Measurements from ENCODE around the gene STK38. TPM values are rescaled to one million over a fixed set of nuclear protein-coding genes. Genes with fewer than 3 reads are reported as not detected.
"Not testable (repeated sequence)": the region's sequence is repeated elsewhere in the genome, so short reads cannot be mapped to it uniquely, and the experiment has no call there.

STK38 gene
- total and polyA plus RNA-seq, 2 donors: 35.4 to 43.6 TPM

GRCh38 chr6:36577301-36577700 is 30.0 kb upstream of the STK38 start:
- Histone ChIP-seq H3K4me3 (ENCODE audit: low read depth, low read length) (no peak overlapping the region), H3K4me1 (ENCODE audit: insufficient read depth) (no peaks in the 10 kb centered on the region), H3K36me3 (ENCODE audit: insufficient read depth) (no peaks in the 10 kb centered on the region), H3K27ac (ENCODE audit: low read depth) (no peak overlapping the region)
- no peak for DNase-seq (ENCODE audit: extremely low spot score)
- 21% methylated on average over 2 of the region's 2 CpGs for WGBS

DNA sequence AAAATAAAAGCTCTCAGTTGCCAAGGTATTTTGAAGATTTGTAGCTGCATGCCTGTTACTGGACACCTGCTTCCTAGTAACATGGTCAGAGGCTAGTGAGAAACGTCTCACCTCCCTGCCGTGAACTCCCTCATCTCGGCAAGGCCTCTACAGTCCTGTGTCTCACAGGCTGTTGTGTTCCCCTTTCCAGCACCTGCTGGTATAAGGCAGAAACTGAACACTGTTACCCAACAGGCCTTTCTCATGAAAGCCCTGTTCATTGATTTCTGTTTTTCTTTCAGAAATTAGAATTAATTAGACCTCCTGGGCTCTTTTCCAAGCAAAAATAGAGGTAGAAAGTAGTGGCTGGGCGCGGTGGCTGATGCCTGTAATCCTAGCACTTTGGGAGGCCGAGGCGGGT is 29.3 kb upstream of the STK38 start:
- H3K4me1 ChIP-seq (ENCODE audit: insufficient read depth): no peaks in the 10 kb centered on the region
- H3K4me3 ChIP-seq (ENCODE audit: low read depth, low read length): no peak overlapping the region
- no peak for DNase-seq (ENCODE audit: extremely low spot score)
- WGBS: 90% methylated on average over 7 of the region's 7 CpGs
- no peak overlapping the region for H3K27ac ChIP-seq (ENCODE audit: low read depth)
- H3K36me3 ChIP-seq (ENCODE audit: insufficient read depth): no peaks in the 10 kb centered on the region

- Histone ChIP-seq H3K4me1 (ENCODE audit: insufficient read depth) (no peaks in the 10 kb centered on the region), H3K36me3 (ENCODE audit: insufficient read depth) (no peaks in the 10 kb centered on the region), H3K27ac (ENCODE audit: low read depth) (no peak overlapping the region), H3K4me3 (ENCODE audit: low read depth, low read length) (no peak overlapping the region)
- DNase-seq (ENCODE audit: extremely low spot score): no peak
These were observed 27.4 kb upstream of the STK38 start for GRCh38 chr6:36574679-36575078.

DNA sequence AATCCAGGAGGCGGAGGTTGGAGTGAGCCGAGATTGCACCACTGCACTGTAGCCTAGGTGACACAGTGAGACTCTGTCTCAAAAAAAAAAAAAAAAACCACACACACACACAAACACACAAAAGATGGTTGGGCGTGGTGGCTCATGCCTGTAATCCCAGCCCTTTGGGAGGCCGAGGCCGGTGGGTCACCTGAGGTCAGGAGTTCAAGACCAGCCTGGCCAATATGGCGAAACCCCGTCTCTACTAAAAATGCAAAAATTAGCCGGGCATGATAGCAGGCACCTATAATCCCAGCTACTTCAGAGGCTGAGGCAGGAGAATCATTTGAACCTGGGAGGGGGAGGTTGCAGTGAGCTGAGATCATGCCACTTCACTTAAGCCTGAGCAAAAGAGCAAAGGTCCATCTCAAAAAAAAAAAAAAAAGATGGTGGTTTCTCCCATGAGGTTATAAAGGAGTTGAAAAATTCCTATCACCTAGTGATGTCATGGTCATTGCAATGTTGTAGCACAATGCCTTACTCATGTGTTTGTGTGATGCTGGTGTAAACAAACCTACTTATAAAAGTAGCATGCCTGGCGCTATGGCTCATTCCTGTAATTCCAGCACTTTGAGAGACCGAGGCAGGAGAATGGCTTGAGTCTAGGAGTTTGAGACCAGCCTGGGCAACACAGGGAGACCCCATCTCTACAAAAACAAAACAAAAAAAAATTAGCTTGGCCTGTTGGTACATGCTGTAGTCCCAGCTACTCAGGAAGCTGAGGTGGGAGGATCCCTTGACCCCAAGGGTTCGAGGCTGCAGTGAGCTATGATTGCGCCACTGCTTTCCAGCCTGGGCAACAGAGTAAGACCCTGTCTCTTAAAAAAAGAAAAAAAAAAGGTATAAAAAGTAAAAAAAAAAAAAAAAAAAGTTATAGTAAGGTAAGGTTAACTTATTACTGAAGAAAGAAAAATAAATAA is 25.4 kb upstream of the STK38 start:
- not testable (repeated sequence) for H3K4me1 ChIP-seq (ENCODE audit: insufficient read depth); H3K27ac ChIP-seq (ENCODE audit: low read depth); H3K4me3 ChIP-seq (ENCODE audit: low read depth, low read length); H3K36me3 ChIP-seq (ENCODE audit: insufficient read depth); DNase-seq (ENCODE audit: extremely low spot score)
- WGBS: 92% methylated on average over 12 of the region's 12 CpGs

DNA sequence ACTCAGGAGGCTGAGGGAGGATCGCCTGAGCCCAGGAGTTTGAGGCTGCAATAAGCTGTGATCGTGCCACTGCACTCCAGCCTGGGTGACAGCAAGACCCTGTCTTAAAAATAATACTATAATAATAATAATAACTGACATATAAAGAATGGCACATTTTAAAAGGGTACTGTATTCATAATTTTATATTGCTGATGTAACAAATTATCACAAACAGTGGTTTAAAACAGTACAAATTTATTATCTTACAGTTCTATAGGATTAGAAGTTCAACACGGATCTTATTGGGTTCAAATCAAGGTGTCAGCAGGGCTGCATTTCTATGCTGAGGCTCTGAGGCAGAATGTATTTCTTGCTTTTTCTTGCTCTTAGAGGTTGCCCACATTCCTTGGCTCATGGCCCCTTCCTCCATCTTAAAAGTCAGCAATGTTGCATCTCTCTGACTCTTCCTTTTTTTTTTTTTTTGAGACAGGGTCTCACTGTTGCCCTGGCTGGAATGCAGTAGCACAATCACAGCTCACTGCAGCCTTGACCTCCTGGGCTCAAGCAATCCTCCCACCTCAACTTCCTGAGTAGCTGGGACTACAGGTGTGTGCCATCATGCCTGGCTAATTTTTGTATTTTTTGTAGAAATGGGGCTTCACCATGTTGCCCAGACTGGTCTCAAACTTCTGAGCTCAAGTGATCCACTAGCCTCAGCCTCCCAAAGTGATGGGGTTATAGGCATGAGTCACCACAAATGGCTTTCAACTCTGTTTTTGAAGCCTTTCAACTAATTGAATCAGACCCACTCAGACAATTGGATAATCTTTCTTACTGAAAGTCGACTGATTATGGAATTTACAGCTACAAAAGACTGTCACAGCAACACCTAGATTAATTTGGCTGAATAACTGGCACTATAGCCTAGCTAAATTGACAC is 24.1 kb upstream of the STK38 start:
- no peak overlapping the region for H3K4me3 ChIP-seq (ENCODE audit: low read depth, low read length)
- 89% methylated on average over 4 of the region's 4 CpGs for WGBS
- no peak for DNase-seq (ENCODE audit: extremely low spot score)

DNA sequence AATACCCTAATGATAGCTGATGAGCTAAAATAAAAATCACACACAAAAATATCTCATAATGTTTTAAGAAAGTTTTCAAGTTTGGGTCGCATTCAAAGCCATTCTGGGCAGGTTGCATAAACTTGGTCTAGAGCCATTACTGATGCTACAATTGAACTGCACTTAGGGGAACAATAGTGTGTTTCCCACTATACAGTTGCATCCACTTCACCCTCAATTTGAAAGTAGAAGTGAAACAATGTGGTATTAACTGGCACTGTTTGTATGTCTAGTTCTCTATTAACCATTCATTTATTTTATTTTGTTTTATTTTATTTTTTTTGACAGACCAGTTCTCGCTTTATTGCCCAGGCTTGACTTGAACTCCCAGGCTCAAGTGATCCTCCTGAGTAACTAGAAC is 23.0 kb upstream of the STK38 start:
- Histone ChIP-seq H3K27ac (ENCODE audit: low read depth) (no peak overlapping the region), H3K4me3 (ENCODE audit: low read depth, low read length) (no peak overlapping the region), H3K36me3 (ENCODE audit: insufficient read depth) (no peaks in the 10 kb centered on the region), H3K4me1 (ENCODE audit: insufficient read depth) (no peaks in the 10 kb centered on the region)
- no peak for DNase-seq (ENCODE audit: extremely low spot score)
- WGBS: 92% methylated on average over 2 of the region's 2 CpGs

More for the DNA sequence above, 24.1 kb upstream of the STK38 start:
- H3K27ac ChIP-seq (ENCODE audit: low read depth): no peak overlapping the region
- H3K4me1 ChIP-seq (ENCODE audit: insufficient read depth): no peaks in the 10 kb centered on the region
- no peaks in the 10 kb centered on the region for H3K36me3 ChIP-seq (ENCODE audit: insufficient read depth)

DNA sequence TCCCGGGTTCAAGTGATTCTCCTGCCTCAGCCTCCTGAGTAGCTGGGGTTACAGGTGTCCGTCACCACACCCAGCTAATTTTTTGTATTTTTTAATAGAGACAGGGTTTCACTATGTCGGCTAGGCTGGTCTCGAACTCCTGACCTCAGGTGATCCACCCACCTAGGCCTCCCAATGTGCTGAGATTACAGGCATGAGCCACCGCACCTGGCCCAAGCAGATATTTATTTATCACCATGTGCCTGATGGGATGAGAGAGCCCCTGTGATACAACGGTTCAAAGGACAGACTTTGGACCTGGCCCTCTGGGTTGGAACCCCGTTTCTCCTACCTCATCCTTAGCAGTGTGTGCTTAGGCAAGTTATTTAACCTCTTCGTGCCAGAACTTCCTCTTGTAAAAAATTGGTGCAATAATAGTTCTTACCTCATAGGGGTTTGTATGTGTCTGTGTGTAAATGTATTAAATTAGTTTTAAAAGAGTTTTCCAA is 19.2 kb upstream of the STK38 start:
- no peak for DNase-seq (ENCODE audit: extremely low spot score)
- H3K4me3 ChIP-seq (ENCODE audit: low read depth, low read length): no peak overlapping the region
- WGBS: 90% methylated on average over 8 of the region's 8 CpGs
- no peaks in the 10 kb centered on the region for H3K4me1 ChIP-seq (ENCODE audit: insufficient read depth)
- H3K27ac ChIP-seq (ENCODE audit: low read depth): no peak overlapping the region
- no peaks in the 10 kb centered on the region for H3K36me3 ChIP-seq (ENCODE audit: insufficient read depth)

- no peak overlapping the region for H3K4me3 ChIP-seq (ENCODE audit: low read depth, low read length)
- WGBS: 85% methylated on average over 4 of the region's 4 CpGs
- H3K4me1 ChIP-seq (ENCODE audit: insufficient read depth): no peaks in the 10 kb centered on the region
- no peaks in the 10 kb centered on the region for H3K36me3 ChIP-seq (ENCODE audit: insufficient read depth)
- DNase-seq (ENCODE audit: extremely low spot score): no peak
- H3K27ac ChIP-seq (ENCODE audit: low read depth): no peak overlapping the region
These were observed 16.6 kb upstream of the STK38 start for GRCh38 chr6:36563928-36564284.

DNA sequence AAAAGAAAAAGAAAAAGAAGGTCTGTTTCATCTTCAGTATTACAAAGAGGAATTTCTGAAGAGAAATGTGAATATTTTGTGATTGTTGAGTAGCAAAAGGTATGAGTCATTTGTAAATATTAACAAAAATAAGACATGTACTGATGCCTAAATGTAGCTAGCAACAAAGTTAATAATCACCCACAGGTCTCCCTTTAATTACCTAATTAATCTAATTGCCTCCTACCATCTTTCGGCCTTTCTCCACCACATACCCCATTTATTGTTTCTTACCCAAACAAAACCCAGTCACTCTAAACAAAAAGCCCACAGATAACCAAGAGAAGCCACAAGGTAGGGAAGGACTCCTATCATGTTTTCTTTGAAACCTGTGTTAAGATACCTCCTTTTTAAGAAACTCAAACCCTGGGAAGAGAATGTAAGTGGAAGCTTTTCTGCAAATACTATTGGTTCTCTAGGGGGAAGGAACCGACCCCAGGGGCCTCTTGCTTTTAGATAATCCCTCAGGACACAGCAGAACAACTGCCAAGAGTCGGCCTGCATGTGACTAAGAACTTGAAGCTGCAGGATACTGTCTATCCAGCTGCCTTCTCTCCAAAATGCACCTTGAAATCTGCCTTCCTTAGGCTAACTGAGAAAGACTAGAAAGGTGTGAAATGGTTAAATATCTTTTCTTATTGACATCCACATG is 16.1 kb upstream of the STK38 start:
- no peaks in the 10 kb centered on the region for H3K36me3 ChIP-seq (ENCODE audit: insufficient read depth)
- no peak for DNase-seq (ENCODE audit: extremely low spot score)
- no peaks in the 10 kb centered on the region for H3K4me1 ChIP-seq (ENCODE audit: insufficient read depth)
- 48% methylated on average over 3 of the region's 3 CpGs for WGBS
- no peak overlapping the region for H3K4me3 ChIP-seq (ENCODE audit: low read depth, low read length)
- no peak overlapping the region for H3K27ac ChIP-seq (ENCODE audit: low read depth)

DNA sequence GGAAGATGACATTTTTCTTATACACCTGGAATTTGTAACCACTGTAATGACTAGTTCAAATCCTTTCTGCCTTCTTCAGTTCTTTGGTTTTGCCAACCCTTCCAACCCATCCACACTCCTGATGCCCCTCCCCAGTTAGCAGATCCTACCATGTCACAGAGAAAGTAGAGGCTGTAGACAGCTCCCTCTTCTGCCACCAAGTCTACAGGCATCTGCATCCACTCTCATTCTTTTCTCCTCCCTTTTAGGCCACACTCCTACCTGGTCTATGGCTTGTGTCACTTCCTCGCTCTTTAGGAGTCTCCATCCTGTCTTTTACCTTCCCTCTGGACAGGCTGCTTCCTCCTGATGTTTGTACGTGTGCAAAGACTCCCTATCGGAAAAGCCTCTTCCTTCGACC is 13.5 kb upstream of the STK38 start:
- Histone ChIP-seq H3K4me1 (ENCODE audit: insufficient read depth) (no peaks in the 10 kb centered on the region), H3K36me3 (ENCODE audit: insufficient read depth) (no peaks in the 10 kb centered on the region), H3K27ac (ENCODE audit: low read depth) (no peak overlapping the region), H3K4me3 (ENCODE audit: low read depth, low read length) (no peak overlapping the region)
- DNase-seq (ENCODE audit: extremely low spot score): no peak
- WGBS: 96% methylated on average over 4 of the region's 4 CpGs

GRCh38 chr6:36559011-36559793 is 11.9 kb upstream of the STK38 start:
- no peaks in the 10 kb centered on the region for H3K4me1 ChIP-seq (ENCODE audit: insufficient read depth)
- no peaks in the 10 kb centered on the region for H3K36me3 ChIP-seq (ENCODE audit: insufficient read depth)
- no peak for DNase-seq (ENCODE audit: extremely low spot score)
- WGBS: 81% methylated on average over 7 of the region's 7 CpGs
- H3K4me3 ChIP-seq (ENCODE audit: low read depth, low read length): no peak overlapping the region
- H3K27ac ChIP-seq (ENCODE audit: low read depth): no peak overlapping the region

DNA sequence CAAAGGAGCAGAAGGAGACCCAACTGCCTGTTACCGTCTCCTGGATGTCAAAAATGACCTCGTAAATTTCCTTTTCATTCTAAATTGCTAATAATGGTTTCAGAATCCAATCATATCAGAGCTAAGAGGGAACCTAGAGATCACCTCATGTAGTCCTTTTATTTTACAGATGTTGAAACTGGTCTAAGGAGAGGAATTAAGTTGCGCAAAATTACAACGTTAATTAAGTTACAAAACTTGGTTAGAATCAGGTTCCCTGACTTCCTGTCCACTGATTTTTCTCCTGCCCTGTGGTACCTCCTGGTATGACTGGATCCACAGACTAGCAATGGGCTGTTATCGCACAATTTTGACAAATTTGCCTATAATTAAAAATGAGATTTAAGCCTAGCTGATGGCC is 9.0 kb upstream of the STK38 start:
- 89% methylated on average over 5 of the region's 5 CpGs for WGBS
- DNase-seq (ENCODE audit: extremely low spot score): no peak
- H3K4me3 ChIP-seq (ENCODE audit: low read depth, low read length): no peak overlapping the region
- H3K27ac ChIP-seq (ENCODE audit: low read depth): no peak overlapping the region
- H3K36me3 ChIP-seq (ENCODE audit: insufficient read depth): no peaks in the 10 kb centered on the region
- no peaks in the 10 kb centered on the region for H3K4me1 ChIP-seq (ENCODE audit: insufficient read depth)

All from urinary bladder (tissue), 4 donors.